Measurements from ENCODE around the gene SLC12A7.

- TF ChIP-seq CTCF (conservative IDR thresholded peaks at IDR 0.05 in 1 of 2, IDR thresholded peaks at IDR 0.05 in 1 of 2; ENCODE audit: extremely low read depth in 1 of 2, insufficient read depth in 1 of 2, low read depth in 1 of 2, low read length in 2 of 2) (no peak), EZH2 (IDR thresholded peaks at IDR 0.05; ENCODE audit: borderline replicate concordance, low read length) (no peak)
Measured at GRCh38 chr5:1137567-1138444, 25.9 kb upstream of the SLC12A7 start.

Data from mammary epithelial cell (primary cell).